Left cardiac atrium (tissue), 4 donors: ENCODE data around the gene TTLL5. TPM values are rescaled to one million over a fixed set of nuclear protein-coding genes. Genes with fewer than 3 reads are reported as not detected.

Experiments
- ATAC-seq, 2 donors: fragments of 200-7000 bp; cut with Tn5 transposase; one replicate each; pipeline ENCODE4 v1.9.1; 2020; ENCODE audit warnings: mild to moderate bottlenecking in 2 of 2, moderate library complexity in 2 of 2
- DNase-seq: peaks from one replicate; pipeline ENCODE4 v3.0.0-alpha.2; 2020
- intact Hi-C, 2 donors: fragments of 100-400 bp; cut with DNase I; formaldehyde crosslinking; loops; one replicate each; pipeline versions ENCODE4 v1.14.1 to v1.15.1; 2022 to 2023
- total RNA-seq, 2 donors: library from RNA; stranded (reverse); fragmentation: NEBNext Ultra II Directional; extraction: Animal tissue kit (Norgen Biotek cat#: 25700); gene quantifications; one replicate each; pipeline ENCODE4 v1.2.1, GENCODE V29; 2021
- donor health status: DM: no; HTN: yes; CAD: no.
- donor health status: DM: no; HTN: yes; CAD: no; lungs with severe emphysema.
- donor health status: DM: yes; HTN: yes; CAD: no.
- donor health status: Dilated cardiomyopathy.

Gene TTLL5
- total RNA-seq, 2 donors from 2014 or later, result 18.1 to 21.1 TPM

GRCh38 chr14:75648066-75648838, 12.8 kb upstream of the TTLL5 start:
- ATAC-seq (peak; percentile 86 to 95), DNase-seq (peak; percentile 70)
- intact Hi-C loops, result no loop called here

GRCh38 chr14:75649337-75649736, 11.7 kb upstream of the TTLL5 start:
- intact Hi-C loops, result no loop called here
- ATAC-seq, result no peak
- DNase-seq, result no peak

GRCh38 chr14:75649773-75650172, 11.3 kb upstream of the TTLL5 start:
- DNase-seq (no peak), ATAC-seq (no peak)
- intact Hi-C loops, result no loop called here

- no peak for ATAC-seq
- DNase-seq, result no peak
- intact Hi-C loops, result no loop called here
Measured at GRCh38 chr14:75650253-75651058, 10.6 kb upstream of the TTLL5 start.

GRCh38 chr14:75653563-75653962, 7.5 kb upstream of the TTLL5 start:
- ATAC-seq, result no peak
- no peak for DNase-seq
- intact Hi-C loops, result no loop called here

- ATAC-seq (peak; percentile 87 to 89), DNase-seq (peak; percentile 79)
- intact Hi-C loops, result loop anchor here (1.0 to 2.0 kb wide), 2 partner anchors 75 to 77 kb away; partner anchors contain the start of gene FLVCR2 (in 1 of the 2)
Measured at GRCh38 chr14:75654127-75654732, 6.8 kb upstream of the TTLL5 start.

- no peak for ATAC-seq
- intact Hi-C loops, result loop anchor here in 1 of 2 donors (2.0 kb wide), 1 partner anchor 76 kb away; the partner anchor contains the start of gene FLVCR2
- DNase-seq, result no peak
Measured at GRCh38 chr14:75655235-75655634, 5.8 kb upstream of the TTLL5 start.

- no peak for DNase-seq
- no peak for ATAC-seq
- intact Hi-C loops, result no loop called here
Measured at GRCh38 chr14:75657331-75657730, 3.7 kb upstream of the TTLL5 start.

GRCh38 chr14:75658957-75659356, 2.1 kb upstream of the TTLL5 start:
- DNase-seq, result no peak
- intact Hi-C loops, result no loop called here
- no peak for ATAC-seq

GRCh38 chr14:75660238-75660629, 812 bp upstream of the TTLL5 start:
- no peak for DNase-seq
- intact Hi-C loops, result no loop called here
- no peak for ATAC-seq

GRCh38 chr14:75661499-75661814, 411 bp downstream of the TTLL5 start:
- peak in 1 of 2 donors; percentile 15 for ATAC-seq
- intact Hi-C loops, result no loop called here

GRCh38 chr14:75662966-75663365, 1.9 kb downstream of the TTLL5 start:
- intact Hi-C loops, result no loop called here
- ATAC-seq (no peak), DNase-seq (no peak)

More at GRCh38 chr14:75661499-75661814, 411 bp downstream of the TTLL5 start:
- DNase-seq, result no peak

- intact Hi-C loops, result no loop called here
- ATAC-seq (peak in 1 of 2 donors; percentile 30), DNase-seq (no peak)
Measured at GRCh38 chr14:75667099-75667765, 6.2 kb downstream of the TTLL5 start.

- DNase-seq, result no peak
- ATAC-seq, result no peak
- intact Hi-C loops, result no loop called here
Measured at GRCh38 chr14:75672605-75673192, 11.7 kb downstream of the TTLL5 start.

- ATAC-seq (no peak), DNase-seq (no peak)
- intact Hi-C loops, result no loop called here
Measured at GRCh38 chr14:75673345-75674035, 12.4 kb downstream of the TTLL5 start.

GRCh38 chr14:75675265-75675960, 14.4 kb downstream of the TTLL5 start:
- no peak for DNase-seq
- intact Hi-C loops, result no loop called here
- ATAC-seq, result no peak

- ATAC-seq (no peak), DNase-seq (no peak)
- intact Hi-C loops, result no loop called here
Measured at GRCh38 chr14:75685910-75686309, 24.9 kb downstream of the TTLL5 start.

- ATAC-seq, result peak in 1 of 2 donors; percentile 55
- peak; percentile 45 for DNase-seq
- intact Hi-C loops, result no loop called here
Measured at GRCh38 chr14:75689012-75689411, 28.0 kb downstream of the TTLL5 start.
